ENCODE data around the gene RIMKLA.

Gene RIMKLA

GRCh38 chr1:42340093-42340492 is 40.5 kb upstream of the RIMKLA start:
- H3K9ac ChIP-seq (ENCODE audit: insufficient read length) = no peak overlapping the region
- no peak for TF ChIP-seq POLR2AphosphoS5 (IDR thresholded peaks at IDR 0.05; ENCODE audit: borderline replicate concordance, low read depth, low read length)
- no peak for TF ChIP-seq FOXP2 (optimal IDR thresholded peaks at IDR 0.05; ENCODE audit: control extremely low read depth, extremely low read length, insufficient read depth)
- TF ChIP-seq EZH2 (IDR thresholded peaks at IDR 0.05) = no peak
- no peak overlapping the region for H3K27ac ChIP-seq
- no peaks in the 10 kb centered on the region for H3K36me3 ChIP-seq (ENCODE audit: insufficient read depth, low read length)
- no peak overlapping the region for H3K4me3 ChIP-seq
- H3K9me3 ChIP-seq (ENCODE audit: low read depth, low read length) = no peaks in the 10 kb centered on the region
- no peak for DNase-seq (ENCODE audit: low read depth, low spot score)

GRCh38 chr1:42340901-42341300 is 39.7 kb upstream of the RIMKLA start:
- no peak for TF ChIP-seq EZH2 (IDR thresholded peaks at IDR 0.05)
- no peak for TF ChIP-seq FOXP2 (optimal IDR thresholded peaks at IDR 0.05; ENCODE audit: control extremely low read depth, extremely low read length, insufficient read depth)
- TF ChIP-seq POLR2AphosphoS5 (IDR thresholded peaks at IDR 0.05; ENCODE audit: borderline replicate concordance, low read depth, low read length) = no peak
- Histone ChIP-seq H3K36me3 (ENCODE audit: insufficient read depth, low read length) (no peaks in the 10 kb centered on the region), H3K9me3 (ENCODE audit: low read depth, low read length) (no peaks in the 10 kb centered on the region), H3K27ac (no peak overlapping the region), H3K4me3 (no peak overlapping the region), H3K9ac (ENCODE audit: insufficient read length) (no peak overlapping the region)
- no peak for DNase-seq (ENCODE audit: low read depth, low spot score)

GRCh38 chr1:42343049-42343448 is 37.5 kb upstream of the RIMKLA start:
- Histone ChIP-seq H3K9ac (ENCODE audit: insufficient read length) (no peak overlapping the region), H3K9me3 (ENCODE audit: low read depth, low read length) (no peaks in the 10 kb centered on the region), H3K27ac (no peak overlapping the region), H3K36me3 (ENCODE audit: insufficient read depth, low read length) (no peaks in the 10 kb centered on the region), H3K4me3 (no peak overlapping the region)
- no peak for DNase-seq (ENCODE audit: low read depth, low spot score)
- TF ChIP-seq FOXP2 (optimal IDR thresholded peaks at IDR 0.05; ENCODE audit: control extremely low read depth, extremely low read length, insufficient read depth) = no peak
- no peak for TF ChIP-seq EZH2 (IDR thresholded peaks at IDR 0.05)
- TF ChIP-seq POLR2AphosphoS5 (IDR thresholded peaks at IDR 0.05; ENCODE audit: borderline replicate concordance, low read depth, low read length) = no peak

GRCh38 chr1:42348498-42348897 is 32.1 kb upstream of the RIMKLA start:
- Histone ChIP-seq H3K9ac (ENCODE audit: insufficient read length) (no peak overlapping the region), H3K4me3 (no peak overlapping the region), H3K9me3 (ENCODE audit: low read depth, low read length) (no peaks in the 10 kb centered on the region), H3K27ac (no peak overlapping the region), H3K36me3 (ENCODE audit: insufficient read depth, low read length) (no peaks in the 10 kb centered on the region)
- TF ChIP-seq FOXP2 (optimal IDR thresholded peaks at IDR 0.05; ENCODE audit: control extremely low read depth, extremely low read length, insufficient read depth) (no peak), EZH2 (IDR thresholded peaks at IDR 0.05) (no peak), POLR2AphosphoS5 (IDR thresholded peaks at IDR 0.05; ENCODE audit: borderline replicate concordance, low read depth, low read length) (no peak)
- DNase-seq (ENCODE audit: low read depth, low spot score) = no peak

- no peak for DNase-seq (ENCODE audit: low read depth, low spot score)
- no peak overlapping the region for H3K4me3 ChIP-seq
- H3K9me3 ChIP-seq (ENCODE audit: low read depth, low read length) = no peaks in the 10 kb centered on the region
- TF ChIP-seq EZH2 (IDR thresholded peaks at IDR 0.05) = no peak
- no peak for TF ChIP-seq FOXP2 (optimal IDR thresholded peaks at IDR 0.05; ENCODE audit: control extremely low read depth, extremely low read length, insufficient read depth)
- no peak for TF ChIP-seq POLR2AphosphoS5 (IDR thresholded peaks at IDR 0.05; ENCODE audit: borderline replicate concordance, low read depth, low read length)
- H3K36me3 ChIP-seq (ENCODE audit: insufficient read depth, low read length) = no peaks in the 10 kb centered on the region
- no peak overlapping the region for H3K27ac ChIP-seq
- no peak overlapping the region for H3K9ac ChIP-seq (ENCODE audit: insufficient read length)
These were observed 30.5 kb upstream of the RIMKLA start for GRCh38 chr1:42350086-42350485.

GRCh38 chr1:42358791-42359190 is 21.8 kb upstream of the RIMKLA start:
- DNase-seq (ENCODE audit: low read depth, low spot score) = no peak
- Histone ChIP-seq H3K9ac (ENCODE audit: insufficient read length) (no peak overlapping the region), H3K27ac (no peak overlapping the region), H3K4me3 (no peak overlapping the region), H3K36me3 (ENCODE audit: insufficient read depth, low read length) (no peaks in the 10 kb centered on the region), H3K9me3 (ENCODE audit: low read depth, low read length) (no peaks in the 10 kb centered on the region)
- no peak for TF ChIP-seq POLR2AphosphoS5 (IDR thresholded peaks at IDR 0.05; ENCODE audit: borderline replicate concordance, low read depth, low read length)

- H3K36me3 ChIP-seq (ENCODE audit: insufficient read depth, low read length) = no peaks in the 10 kb centered on the region
- DNase-seq (ENCODE audit: low read depth, low spot score) = no peak
- H3K9ac ChIP-seq (ENCODE audit: insufficient read length) = no peak overlapping the region
- no peak for TF ChIP-seq EZH2 (IDR thresholded peaks at IDR 0.05)
- no peak for TF ChIP-seq POLR2AphosphoS5 (IDR thresholded peaks at IDR 0.05; ENCODE audit: borderline replicate concordance, low read depth, low read length)
- TF ChIP-seq FOXP2 (optimal IDR thresholded peaks at IDR 0.05; ENCODE audit: control extremely low read depth, extremely low read length, insufficient read depth) = no peak
- H3K4me3 ChIP-seq = no peak overlapping the region
- H3K9me3 ChIP-seq (ENCODE audit: low read depth, low read length) = no peaks in the 10 kb centered on the region
- no peak overlapping the region for H3K27ac ChIP-seq
These were observed 21.1 kb upstream of the RIMKLA start for GRCh38 chr1:42359466-42359865.

GRCh38 chr1:42364089-42364488 is 16.5 kb upstream of the RIMKLA start:
- no peaks in the 10 kb centered on the region for H3K36me3 ChIP-seq (ENCODE audit: insufficient read depth, low read length)
- no peaks in the 10 kb centered on the region for H3K9me3 ChIP-seq (ENCODE audit: low read depth, low read length)
- no peak for TF ChIP-seq EZH2 (IDR thresholded peaks at IDR 0.05)
- H3K9ac ChIP-seq (ENCODE audit: insufficient read length) = no peak overlapping the region
- no peak overlapping the region for H3K4me3 ChIP-seq
- no peak overlapping the region for H3K27ac ChIP-seq
- DNase-seq (ENCODE audit: low read depth, low spot score) = no peak

GRCh38 chr1:42364542-42364941 is 16.1 kb upstream of the RIMKLA start:
- no peak for DNase-seq (ENCODE audit: low read depth, low spot score)
- Histone ChIP-seq H3K36me3 (ENCODE audit: insufficient read depth, low read length) (no peaks in the 10 kb centered on the region), H3K9ac (ENCODE audit: insufficient read length) (no peak overlapping the region), H3K27ac (no peak overlapping the region), H3K9me3 (ENCODE audit: low read depth, low read length) (no peaks in the 10 kb centered on the region), H3K4me3 (no peak overlapping the region)
- no peak for TF ChIP-seq FOXP2 (optimal IDR thresholded peaks at IDR 0.05; ENCODE audit: control extremely low read depth, extremely low read length, insufficient read depth)
- TF ChIP-seq EZH2 (IDR thresholded peaks at IDR 0.05) = no peak
- TF ChIP-seq POLR2AphosphoS5 (IDR thresholded peaks at IDR 0.05; ENCODE audit: borderline replicate concordance, low read depth, low read length) = no peak
